SK-N-SH treated with all-trans-retinoic acid at 6 μM for 48 hours (cell line): Measurements from ENCODE around the gene MAPK8IP3.

Experiments used
- BACH2 ChIP-seq: fragments of 250-450 bp; sonication (Bioruptor Pico); IDR thresholded peaks from 2 replicates; pipeline ENCODE4 v1.9.0; 2021; ENCODE audit warnings: mild to moderate bottlenecking, borderline replicate concordance
- ZC3H10 ChIP-seq: fragments of 250-450 bp; sonication (Bioruptor Pico); IDR thresholded peaks from 2 replicates; pipeline ENCODE4 v1.5.1; 2021; ENCODE audit warnings: mild to moderate bottlenecking, moderate library complexity
- TF ChIP-seq, protein P1 (sequence below): fragments of 250-450 bp; sonication (Bioruptor Pico); IDR thresholded peaks from 2 replicates; pipeline ENCODE4 v1.8.0; 2020; ENCODE audit warnings: mild to moderate bottlenecking, moderate library complexity, borderline replicate concordance

DNA sequence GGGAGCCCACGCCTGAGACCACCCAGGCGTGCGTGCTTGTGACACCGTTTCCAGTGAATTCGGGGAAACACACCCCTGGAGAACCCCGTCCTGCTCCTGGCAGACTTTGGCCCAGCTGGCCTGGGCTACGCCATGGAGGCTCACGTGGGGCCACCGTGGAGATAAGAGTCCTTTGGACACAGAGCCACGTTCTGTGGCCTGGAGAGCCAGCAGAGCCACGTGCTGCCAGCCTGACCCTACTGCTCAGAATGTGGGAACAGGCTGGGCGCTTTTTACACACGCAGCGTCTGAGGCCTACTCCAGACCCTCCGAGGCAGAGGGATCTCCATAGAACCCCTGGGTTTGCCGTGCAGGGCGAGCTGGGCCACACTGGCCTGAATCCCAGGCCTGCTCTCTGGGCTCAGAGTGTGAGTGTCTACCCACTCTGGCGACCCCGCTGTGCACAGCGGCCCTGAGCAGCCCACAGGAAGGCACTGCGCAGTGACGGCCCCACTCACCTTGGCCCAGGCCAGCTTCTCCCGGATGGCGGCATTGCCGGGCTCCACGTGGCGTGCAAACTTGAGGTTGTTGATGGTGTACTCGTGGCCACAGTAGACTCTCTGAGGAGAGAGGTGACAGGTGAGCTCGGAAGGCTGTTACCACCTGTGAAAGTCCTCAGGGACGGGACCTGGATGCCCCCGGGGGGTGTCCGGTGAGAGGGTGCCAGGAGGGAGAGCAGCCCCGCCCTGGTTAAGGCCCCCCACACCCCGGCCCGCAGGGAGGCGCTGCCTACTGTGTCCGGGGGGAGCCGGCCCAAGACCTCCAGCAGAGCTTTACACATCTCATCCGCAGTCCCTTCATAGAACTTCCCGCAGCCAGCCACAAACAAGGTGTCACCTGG, 110.6 kb downstream of the MAPK8IP3 start:
- TF ChIP-seq BACH2 (CRISPR knock-in tag) (no peak), ZC3H10 (CRISPR knock-in tag) (no peak)
- TF ChIP-seq, protein P1, sequence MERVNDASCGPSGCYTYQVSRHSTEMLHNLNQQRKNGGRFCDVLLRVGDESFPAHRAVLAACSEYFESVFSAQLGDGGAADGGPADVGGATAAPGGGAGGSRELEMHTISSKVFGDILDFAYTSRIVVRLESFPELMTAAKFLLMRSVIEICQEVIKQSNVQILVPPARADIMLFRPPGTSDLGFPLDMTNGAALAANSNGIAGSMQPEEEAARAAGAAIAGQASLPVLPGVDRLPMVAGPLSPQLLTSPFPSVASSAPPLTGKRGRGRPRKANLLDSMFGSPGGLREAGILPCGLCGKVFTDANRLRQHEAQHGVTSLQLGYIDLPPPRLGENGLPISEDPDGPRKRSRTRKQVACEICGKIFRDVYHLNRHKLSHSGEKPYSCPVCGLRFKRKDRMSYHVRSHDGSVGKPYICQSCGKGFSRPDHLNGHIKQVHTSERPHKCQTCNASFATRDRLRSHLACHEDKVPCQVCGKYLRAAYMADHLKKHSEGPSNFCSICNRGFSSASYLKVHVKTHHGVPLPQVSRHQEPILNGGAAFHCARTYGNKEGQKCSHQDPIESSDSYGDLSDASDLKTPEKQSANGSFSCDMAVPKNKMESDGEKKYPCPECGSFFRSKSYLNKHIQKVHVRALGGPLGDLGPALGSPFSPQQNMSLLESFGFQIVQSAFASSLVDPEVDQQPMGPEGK (CRISPR knock-in tag) = no peak
